ENCODE results near the gene KCNH6. TPM values are rescaled to one million over a fixed set of nuclear protein-coding genes. Genes with fewer than 3 reads are reported as not detected.

The KCNH6 gene
- total RNA-seq, 2 experiments from 2014 or later: not detected

DNA sequence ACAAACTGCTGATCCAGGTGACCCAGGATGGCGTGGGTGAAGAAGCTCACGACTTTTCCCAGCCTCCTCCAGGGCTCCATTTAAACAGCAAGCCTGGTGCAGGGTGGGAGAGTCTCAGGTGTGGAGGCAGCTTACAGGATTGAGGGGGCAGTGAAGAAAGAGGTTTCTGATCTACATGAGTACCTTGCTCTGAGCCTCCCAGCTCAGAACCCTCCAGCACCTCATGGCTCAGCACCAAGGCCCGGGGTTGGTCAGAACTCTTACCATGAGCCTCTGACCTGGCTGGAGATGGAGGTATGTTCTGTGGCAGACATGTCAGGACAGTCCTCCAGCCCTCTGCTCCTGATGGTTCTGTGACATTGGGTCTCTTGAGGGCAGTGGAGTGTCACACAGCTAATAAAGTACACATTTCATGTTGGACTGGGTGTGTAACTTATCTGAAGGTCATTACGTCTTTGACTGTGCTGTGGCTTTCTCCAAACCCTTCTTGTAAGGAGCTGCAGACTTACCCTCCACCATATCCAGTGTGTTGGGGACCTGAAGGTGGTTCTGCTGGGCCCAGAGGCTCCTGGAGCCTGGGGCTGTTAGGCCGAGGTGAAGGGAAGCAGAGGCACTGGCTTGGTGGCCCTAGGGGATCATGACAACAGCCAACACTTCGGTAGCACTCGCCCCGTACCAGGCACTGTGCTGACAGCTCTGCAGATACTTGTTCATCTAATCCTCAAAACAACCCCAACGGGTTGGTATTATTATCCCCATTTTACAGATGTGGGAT lies 23.3 kb downstream of the KCNH6 start:
- H3K36me3 Mint-ChIP-seq (ENCODE audit: low read depth): peaks cover 4% of the 10 kb centered on the region
- no peaks in the 10 kb centered on the region for H3K27me3 Mint-ChIP-seq (ENCODE audit: low read depth)
- intact Hi-C loops (cut with micrococcal nuclease): no loop called here
- H3K27ac Mint-ChIP-seq: no peak overlapping the region
- CTCF ChIA-PET: interaction anchor here (0.8 kb wide), 1 partner anchor 100 kb away, joined by 3 read pairs; no protein-coding TSS in a partner anchor
- H3K4me3 Mint-ChIP-seq: no peak overlapping the region
- no peaks in the 10 kb centered on the region for H3K9me3 Mint-ChIP-seq
- no peaks in the 10 kb centered on the region for H3K4me1 Mint-ChIP-seq (ENCODE audit: low read depth)
- DNase-seq: no peak

DNA sequence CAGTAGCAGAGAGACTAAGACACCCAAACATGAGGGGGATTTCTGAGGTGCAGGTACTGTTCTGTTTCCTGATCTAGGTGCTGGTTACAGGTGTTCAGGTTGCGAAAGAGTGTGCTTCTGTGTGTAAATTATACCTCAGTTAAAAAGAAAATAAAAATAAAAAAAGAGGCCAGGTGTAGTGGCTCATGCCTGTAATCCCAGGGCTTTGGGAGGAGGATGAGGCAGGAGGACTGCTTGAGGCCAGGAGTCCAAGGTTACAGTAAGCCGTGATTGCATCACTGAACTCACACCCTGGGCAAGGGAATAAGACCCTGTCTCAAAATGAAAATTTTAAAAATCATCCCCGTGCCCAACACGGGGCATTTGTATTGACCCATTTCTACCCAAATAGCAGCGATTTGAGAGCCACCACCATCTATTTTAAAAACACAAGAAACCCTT lies 23.9 kb downstream of the KCNH6 start:
- Mint-ChIP-seq H3K36me3 (ENCODE audit: low read depth) (peaks cover 6% of the 10 kb centered on the region), H3K27me3 (ENCODE audit: low read depth) (no peaks in the 10 kb centered on the region), H3K9me3 (no peaks in the 10 kb centered on the region), H3K4me1 (ENCODE audit: low read depth) (peaks cover 3% of the 10 kb centered on the region), H3K27ac (no peak overlapping the region), H3K4me3 (no peak overlapping the region)
- intact Hi-C loops (cut with micrococcal nuclease): no loop called here
- CTCF ChIA-PET: no interaction called here
- no peak for DNase-seq

DNA sequence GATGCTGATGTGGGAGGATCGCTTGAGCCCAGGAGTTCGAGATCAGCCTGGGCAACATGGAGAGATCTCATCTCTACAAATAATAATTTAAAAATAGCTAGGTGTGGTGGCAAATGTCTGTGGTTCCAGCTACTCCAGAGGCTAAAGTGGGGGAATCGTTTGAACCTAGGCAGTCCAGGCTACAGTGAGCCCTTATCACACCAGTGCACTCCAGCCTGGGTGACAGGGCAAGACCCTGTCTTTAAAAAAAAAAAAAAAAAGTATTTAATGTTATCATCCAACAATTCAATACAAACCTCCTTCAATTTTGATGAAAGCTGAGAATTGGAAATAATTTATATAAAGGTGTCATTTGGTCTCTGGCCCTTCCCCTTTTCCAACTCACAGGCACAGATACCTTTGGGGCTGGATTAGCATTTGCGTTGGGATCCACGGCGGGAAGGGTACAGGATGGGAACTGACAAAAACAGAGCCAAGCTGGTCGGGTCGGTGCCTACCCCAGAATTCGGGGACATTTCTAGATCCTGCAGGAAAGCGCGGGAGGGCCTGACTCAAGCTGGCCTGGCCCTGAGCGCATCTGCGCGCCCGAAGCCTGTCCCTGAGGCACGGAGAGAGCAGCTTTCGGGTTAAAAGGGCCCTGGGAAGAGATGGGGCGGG lies 26.3 kb downstream of the KCNH6 start:
- Mint-ChIP-seq H3K27me3 (ENCODE audit: low read depth) (no peaks in the 10 kb centered on the region), H3K9me3 (no peaks in the 10 kb centered on the region)
- CTCF ChIA-PET: interaction anchor here (0.6 to 1.2 kb wide), 5 partner anchors 29 to 122 kb away, joined by 3 to 7 read pairs (median 5); no protein-coding TSS in a partner anchor

GRCh38 chr17:63549946-63550816 lies 27.0 kb downstream of the KCNH6 start, which contains the start of gene DCAF7:
Gene DCAF7 (plus strand): TSS chr17:63550477. CDS start chr17:63550678, 201 bp downstream.
- H3K9me3 Mint-ChIP-seq: no peaks in the 10 kb centered on the region
- H3K36me3 Mint-ChIP-seq (ENCODE audit: low read depth): peaks cover 12% of the 10 kb centered on the region
- intact Hi-C loops (cut with micrococcal nuclease): loop anchor here (1.0 to 2.0 kb wide), 8 partner anchors 50 to 293 kb away; partner anchors contain the start of genes CYB561, FTSJ3, MAP3K3 and PSMC5
- peak within 1 kb of the TSS; percentile 82 for H3K4me3 Mint-ChIP-seq
- peak within 1 kb of the TSS; percentile 94 for H3K27ac Mint-ChIP-seq
- no peaks in the 10 kb centered on the region for H3K27me3 Mint-ChIP-seq (ENCODE audit: low read depth)
- peak; percentile 100 for DNase-seq
- CTCF ChIA-PET: interaction anchor here (0.6 to 0.9 kb wide), 3 partner anchors 60 to 122 kb away, joined by 3 to 7 read pairs (median 3); no protein-coding TSS in a partner anchor
- peaks cover 33% of the 10 kb centered on the region for H3K4me1 Mint-ChIP-seq (ENCODE audit: low read depth)

More for the DNA sequence above, 26.3 kb downstream of the KCNH6 start:
- H3K4me3 Mint-ChIP-seq: peak overlapping the region; percentile 82
- intact Hi-C loops (cut with micrococcal nuclease): no loop called here
- DNase-seq: no peak
- peaks cover 12% of the 10 kb centered on the region for H3K36me3 Mint-ChIP-seq (ENCODE audit: low read depth)
- H3K4me1 Mint-ChIP-seq (ENCODE audit: low read depth): peaks cover 25% of the 10 kb centered on the region
- peak overlapping the region; percentile 94 for H3K27ac Mint-ChIP-seq

GRCh38 chr17:63550817-63551639 lies 27.9 kb downstream of the KCNH6 start:
- CTCF ChIA-PET: interaction anchor here (0.7 to 3.2 kb wide), 2 partner anchors 59 to 61 kb away, joined by 3 to 14 read pairs; no protein-coding TSS in a partner anchor
- H3K36me3 Mint-ChIP-seq (ENCODE audit: low read depth): peaks cover 12% of the 10 kb centered on the region
- intact Hi-C loops (cut with micrococcal nuclease): loop anchor here (1.0 to 2.0 kb wide), 8 partner anchors 49 to 292 kb away; partner anchors contain the start of genes CYB561, FTSJ3, MAP3K3 and PSMC5
- H3K27ac Mint-ChIP-seq: peak overlapping the region; percentile 94
- peak overlapping the region; percentile 82 for H3K4me3 Mint-ChIP-seq
- H3K9me3 Mint-ChIP-seq: no peaks in the 10 kb centered on the region
- H3K4me1 Mint-ChIP-seq (ENCODE audit: low read depth): peaks cover 42% of the 10 kb centered on the region
- H3K27me3 Mint-ChIP-seq (ENCODE audit: low read depth): no peaks in the 10 kb centered on the region
- peak; percentile 41 for DNase-seq

DNA sequence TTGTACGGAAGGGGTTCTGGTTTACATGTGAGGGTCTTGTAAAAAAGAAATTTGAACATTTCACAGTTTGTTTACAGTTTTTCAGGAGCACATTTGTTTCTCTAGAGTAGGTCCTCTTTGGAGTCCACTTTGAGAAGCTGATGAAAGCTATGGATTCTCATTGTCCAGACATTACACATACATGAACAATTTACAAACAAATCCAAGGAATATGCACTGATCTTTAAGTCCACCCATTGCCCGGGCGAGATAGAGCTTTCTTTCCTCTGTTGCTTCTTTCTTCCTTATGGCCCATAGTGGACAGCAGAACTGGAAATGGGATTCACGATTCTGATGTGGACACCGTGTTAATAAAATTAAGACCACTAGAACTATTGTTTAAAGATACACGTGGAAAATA lies 29.1 kb downstream of the KCNH6 start:
- Mint-ChIP-seq H3K9me3 (no peaks in the 10 kb centered on the region), H3K27ac (no peak overlapping the region), H3K4me3 (peak overlapping the region; percentile 82), H3K27me3 (ENCODE audit: low read depth) (no peaks in the 10 kb centered on the region), H3K4me1 (ENCODE audit: low read depth) (peaks cover 50% of the 10 kb centered on the region), H3K36me3 (ENCODE audit: low read depth) (peaks cover 17% of the 10 kb centered on the region)
- CTCF ChIA-PET: interaction anchor here (3.2 kb wide), 1 partner anchor 60 kb away, joined by 14 read pairs; no protein-coding TSS in a partner anchor
- intact Hi-C loops (cut with micrococcal nuclease): no loop called here
- no peak for DNase-seq

GRCh38 chr17:63555500-63556156 lies 32.5 kb downstream of the KCNH6 start:
- Mint-ChIP-seq H3K4me3 (no peak overlapping the region), H3K4me1 (ENCODE audit: low read depth) (peaks cover 64% of the 10 kb centered on the region), H3K27me3 (ENCODE audit: low read depth) (no peaks in the 10 kb centered on the region), H3K36me3 (ENCODE audit: low read depth) (peaks cover 17% of the 10 kb centered on the region), H3K27ac (no peak overlapping the region), H3K9me3 (no peaks in the 10 kb centered on the region)
- CTCF ChIA-PET: interaction anchor here (0.8 kb wide), 1 partner anchor 47 kb away, joined by 3 read pairs; no protein-coding TSS in a partner anchor
- no peak for DNase-seq
- intact Hi-C loops (cut with micrococcal nuclease): no loop called here

GRCh38 chr17:63557416-63557815 lies 34.3 kb downstream of the KCNH6 start:
- H3K4me3 Mint-ChIP-seq: no peak overlapping the region
- CTCF ChIA-PET: no interaction called here
- no peak overlapping the region for H3K27ac Mint-ChIP-seq
- no peaks in the 10 kb centered on the region for H3K27me3 Mint-ChIP-seq (ENCODE audit: low read depth)
- H3K9me3 Mint-ChIP-seq: no peaks in the 10 kb centered on the region
- intact Hi-C loops (cut with micrococcal nuclease): no loop called here
- H3K36me3 Mint-ChIP-seq (ENCODE audit: low read depth): peaks cover 14% of the 10 kb centered on the region
- no peak for DNase-seq
- peaks cover 68% of the 10 kb centered on the region for H3K4me1 Mint-ChIP-seq (ENCODE audit: low read depth)

GRCh38 chr17:63558441-63558840 lies 35.3 kb downstream of the KCNH6 start:
- H3K27me3 Mint-ChIP-seq (ENCODE audit: low read depth): no peaks in the 10 kb centered on the region
- CTCF ChIA-PET: interaction anchor here (0.8 kb wide), 1 partner anchor 53 kb away, joined by 3 read pairs; no protein-coding TSS in a partner anchor
- no peak overlapping the region for H3K4me3 Mint-ChIP-seq
- peaks cover 10% of the 10 kb centered on the region for H3K36me3 Mint-ChIP-seq (ENCODE audit: low read depth)
- peaks cover 65% of the 10 kb centered on the region for H3K4me1 Mint-ChIP-seq (ENCODE audit: low read depth)
- no peak overlapping the region for H3K27ac Mint-ChIP-seq
- no peak for DNase-seq
- intact Hi-C loops (cut with micrococcal nuclease): no loop called here
- H3K9me3 Mint-ChIP-seq: no peaks in the 10 kb centered on the region

DNA sequence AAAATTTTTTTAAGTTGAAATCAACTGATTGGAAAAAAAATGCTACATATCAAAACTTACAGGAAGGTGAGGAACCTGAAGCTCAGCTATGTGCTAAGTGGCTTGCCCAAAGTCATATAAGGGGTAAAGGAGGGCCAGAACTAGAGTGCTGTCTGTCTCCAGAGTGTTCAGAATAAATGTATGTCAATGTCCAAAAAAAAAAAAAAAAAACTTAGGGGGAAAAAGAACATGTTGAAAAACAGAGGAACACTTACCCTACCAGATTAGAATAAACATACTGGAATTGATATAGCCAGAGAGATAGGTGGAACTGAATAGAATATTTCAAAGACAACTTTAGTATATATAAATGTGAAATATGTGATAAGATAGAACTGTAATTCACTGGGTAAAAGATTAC lies 38.7 kb downstream of the KCNH6 start:
- DNase-seq: no peak
- peaks cover 42% of the 10 kb centered on the region for H3K4me1 Mint-ChIP-seq (ENCODE audit: low read depth)
- H3K9me3 Mint-ChIP-seq: no peaks in the 10 kb centered on the region
- CTCF ChIA-PET: interaction anchor here (0.6 kb wide), 1 partner anchor 50 kb away, joined by 3 read pairs; no protein-coding TSS in a partner anchor
- no peak overlapping the region for H3K27ac Mint-ChIP-seq
- intact Hi-C loops (cut with micrococcal nuclease): no loop called here
- no peaks in the 10 kb centered on the region for H3K27me3 Mint-ChIP-seq (ENCODE audit: low read depth)
- no peak overlapping the region for H3K4me3 Mint-ChIP-seq
- H3K36me3 Mint-ChIP-seq (ENCODE audit: low read depth): peaks cover 8% of the 10 kb centered on the region

- H3K27me3 Mint-ChIP-seq (ENCODE audit: low read depth): no peaks in the 10 kb centered on the region
- intact Hi-C loops (cut with micrococcal nuclease): no loop called here
- no peak overlapping the region for H3K27ac Mint-ChIP-seq
- no peak overlapping the region for H3K4me3 Mint-ChIP-seq
- H3K4me1 Mint-ChIP-seq (ENCODE audit: low read depth): peaks cover 31% of the 10 kb centered on the region
- no peaks in the 10 kb centered on the region for H3K9me3 Mint-ChIP-seq
- no peak for DNase-seq
- no peaks in the 10 kb centered on the region for H3K36me3 Mint-ChIP-seq (ENCODE audit: low read depth)
- CTCF ChIA-PET: no interaction called here
Measured at GRCh38 chr17:63563339-63563738, 40.2 kb downstream of the KCNH6 start.
